ENCODE measurements around the gene CCDC110. TPM values are rescaled to one million over a fixed set of nuclear protein-coding genes. Genes with fewer than 3 reads are reported as not detected.

The CCDC110 gene
- total RNA-seq, 4 donors from 2014 or later = 2.9 to 6.3 (median 4.4) TPM

DNA sequence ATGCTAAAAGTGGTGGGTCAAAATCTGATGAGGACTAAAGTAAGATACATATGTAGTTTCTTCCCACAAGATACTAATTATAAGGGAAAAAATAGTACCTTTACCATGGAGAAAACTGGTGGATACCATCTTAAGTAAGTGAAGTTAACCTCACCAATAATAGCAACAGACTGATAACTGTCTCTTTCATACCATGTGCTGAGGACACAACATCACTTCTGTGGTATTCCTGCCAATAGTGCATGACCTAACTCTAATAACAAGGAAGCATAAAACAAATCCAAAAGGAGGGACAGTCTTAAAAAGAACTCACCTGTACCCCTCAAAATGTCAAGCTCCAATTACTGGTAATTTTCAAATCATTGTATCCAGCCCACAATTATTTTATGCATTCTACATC, 54.6 kb downstream of the CCDC110 start:
- Histone ChIP-seq H3K27ac (replicated peaks in 1 of 4) (no peak overlapping the region), H3K27me3 (no peaks in the 10 kb centered on the region), H3K9me3 (no peaks in the 10 kb centered on the region), H3K4me1 (peaks cover 6 to 16% (median 13%) of the 10 kb centered on the region in 4 donors), H3K4me3 (no peak overlapping the region), H3K36me3 (peaks cover 13 to 71% (median 56%) of the 10 kb centered on the region in 4 donors)
- TF ChIP-seq, protein P1, sequence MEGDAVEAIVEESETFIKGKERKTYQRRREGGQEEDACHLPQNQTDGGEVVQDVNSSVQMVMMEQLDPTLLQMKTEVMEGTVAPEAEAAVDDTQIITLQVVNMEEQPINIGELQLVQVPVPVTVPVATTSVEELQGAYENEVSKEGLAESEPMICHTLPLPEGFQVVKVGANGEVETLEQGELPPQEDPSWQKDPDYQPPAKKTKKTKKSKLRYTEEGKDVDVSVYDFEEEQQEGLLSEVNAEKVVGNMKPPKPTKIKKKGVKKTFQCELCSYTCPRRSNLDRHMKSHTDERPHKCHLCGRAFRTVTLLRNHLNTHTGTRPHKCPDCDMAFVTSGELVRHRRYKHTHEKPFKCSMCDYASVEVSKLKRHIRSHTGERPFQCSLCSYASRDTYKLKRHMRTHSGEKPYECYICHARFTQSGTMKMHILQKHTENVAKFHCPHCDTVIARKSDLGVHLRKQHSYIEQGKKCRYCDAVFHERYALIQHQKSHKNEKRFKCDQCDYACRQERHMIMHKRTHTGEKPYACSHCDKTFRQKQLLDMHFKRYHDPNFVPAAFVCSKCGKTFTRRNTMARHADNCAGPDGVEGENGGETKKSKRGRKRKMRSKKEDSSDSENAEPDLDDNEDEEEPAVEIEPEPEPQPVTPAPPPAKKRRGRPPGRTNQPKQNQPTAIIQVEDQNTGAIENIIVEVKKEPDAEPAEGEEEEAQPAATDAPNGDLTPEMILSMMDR (IDR thresholded peaks at IDR 0.05) = no peak
- TF ChIP-seq EP300 (IDR thresholded peaks at IDR 0.05) (no peak), POLR2A (IDR thresholded peaks at IDR 0.05; ENCODE audit: low read depth) (no peak), POLR2AphosphoS5 (IDR thresholded peaks at IDR 0.05) (no peak)
- intact Hi-C loops (cut with DNase I) = no loop called here
- no peak for DNase-seq (ENCODE audit: extremely low spot score)

DNA sequence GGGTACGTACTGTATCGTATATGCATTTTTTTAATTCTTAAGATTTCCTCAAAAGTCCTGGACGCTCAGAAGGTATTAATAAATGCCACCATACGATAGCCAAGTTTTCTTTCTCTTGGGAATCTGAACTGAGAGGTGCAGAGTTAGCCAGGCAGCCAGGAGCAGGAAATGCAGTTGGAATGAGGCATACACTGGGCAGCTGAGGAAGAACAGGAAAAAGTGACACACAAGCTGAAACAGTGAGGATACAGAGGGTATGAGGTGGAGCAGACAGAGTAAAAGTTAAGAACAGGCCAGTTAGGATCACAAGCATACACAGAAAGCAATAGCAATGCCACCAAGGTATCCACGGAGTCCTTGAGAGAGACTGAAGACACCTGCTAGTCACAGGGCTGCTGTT, 59.1 kb downstream of the CCDC110 start:
- 81% methylated on average over 5 of the region's 5 CpGs for WGBS
- no peak overlapping the region for H3K27ac ChIP-seq (replicated peaks in 1 of 4)
- no peaks in the 10 kb centered on the region for H3K9me3 ChIP-seq
- TF ChIP-seq POLR2AphosphoS5 (IDR thresholded peaks at IDR 0.05) = no peak
- TF ChIP-seq, protein P1 (IDR thresholded peaks at IDR 0.05) = no peak
- TF ChIP-seq POLR2A (IDR thresholded peaks at IDR 0.05; ENCODE audit: low read depth) = no peak
- no peak for TF ChIP-seq EP300 (IDR thresholded peaks at IDR 0.05)
- H3K36me3 ChIP-seq = peaks cover 11 to 87% (median 57%) of the 10 kb centered on the region in 4 donors
- no peak overlapping the region for H3K4me3 ChIP-seq
- H3K27me3 ChIP-seq = no peaks in the 10 kb centered on the region
- intact Hi-C loops (cut with DNase I) = no loop called here
- DNase-seq (ENCODE audit: extremely low spot score) = no peak
- H3K4me1 ChIP-seq = no peaks in the 10 kb centered on the region

DNA sequence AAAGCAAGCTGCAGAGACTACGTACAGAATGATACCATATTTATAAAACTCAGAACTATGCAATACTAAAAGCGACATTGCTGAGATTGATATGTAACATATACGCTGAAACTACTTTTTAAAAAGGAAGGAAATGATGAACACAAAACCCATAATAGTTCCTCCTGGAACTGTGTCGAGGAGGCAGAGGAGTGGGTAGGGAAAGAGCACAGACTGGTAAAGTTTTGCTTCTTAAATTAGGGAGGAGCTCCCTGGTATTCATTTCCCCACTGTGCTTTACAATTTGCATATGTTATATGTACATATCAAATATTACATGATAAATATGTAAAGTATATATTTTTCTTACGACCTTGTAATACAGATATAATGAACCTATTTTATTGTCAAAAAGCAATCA, 59.7 kb downstream of the CCDC110 start:
- intact Hi-C loops (cut with DNase I) = no loop called here
- Histone ChIP-seq H3K4me3 (no peak overlapping the region), H3K27ac (replicated peaks in 1 of 4) (no peak overlapping the region), H3K9me3 (no peaks in the 10 kb centered on the region), H3K36me3 (peaks cover 11 to 82% (median 53%) of the 10 kb centered on the region in 4 donors), H3K4me1 (no peaks in the 10 kb centered on the region), H3K27me3 (no peaks in the 10 kb centered on the region)
- 73% methylated on average over 5 of the region's 5 CpGs for WGBS
- no peak for TF ChIP-seq EP300 (IDR thresholded peaks at IDR 0.05)
- no peak for DNase-seq (ENCODE audit: extremely low spot score)

DNA sequence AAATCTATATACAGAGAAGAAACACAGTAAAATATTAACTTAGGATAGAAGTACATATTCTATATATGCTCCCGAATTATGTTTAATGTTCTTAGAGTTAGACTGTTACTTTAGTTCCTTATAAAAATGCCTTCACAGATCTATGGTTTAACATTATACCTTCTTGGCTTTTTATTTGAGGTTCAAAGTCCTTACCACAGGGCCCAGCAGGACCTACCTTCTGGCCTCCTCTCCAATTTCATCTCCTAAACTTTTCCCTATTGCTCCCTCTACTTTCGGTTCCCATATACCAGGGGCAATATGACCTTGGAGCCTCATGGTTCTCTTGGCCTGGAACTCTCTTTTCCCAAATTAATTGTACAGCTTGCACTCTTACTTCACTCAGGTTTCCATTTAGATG, 63.1 kb downstream of the CCDC110 start:
- TF ChIP-seq, protein P1 (IDR thresholded peaks at IDR 0.05) = no peak
- TF ChIP-seq POLR2A (IDR thresholded peaks at IDR 0.05; ENCODE audit: low read depth) (no peak), POLR2AphosphoS5 (IDR thresholded peaks at IDR 0.05) (no peak), EP300 (IDR thresholded peaks at IDR 0.05) (no peak)
- H3K27ac ChIP-seq (replicated peaks in 1 of 4) = no peak overlapping the region
- no peaks in the 10 kb centered on the region for H3K4me1 ChIP-seq
- 100% methylated on average over 2 of the region's 2 CpGs for WGBS
- DNase-seq (ENCODE audit: extremely low spot score) = no peak
- H3K36me3 ChIP-seq = peaks cover 11 to 80% (median 58%) of the 10 kb centered on the region in 4 donors
- H3K9me3 ChIP-seq = no peaks in the 10 kb centered on the region
- intact Hi-C loops (cut with DNase I) = no loop called here
- H3K27me3 ChIP-seq = no peaks in the 10 kb centered on the region
- H3K4me3 ChIP-seq = no peak overlapping the region

DNA sequence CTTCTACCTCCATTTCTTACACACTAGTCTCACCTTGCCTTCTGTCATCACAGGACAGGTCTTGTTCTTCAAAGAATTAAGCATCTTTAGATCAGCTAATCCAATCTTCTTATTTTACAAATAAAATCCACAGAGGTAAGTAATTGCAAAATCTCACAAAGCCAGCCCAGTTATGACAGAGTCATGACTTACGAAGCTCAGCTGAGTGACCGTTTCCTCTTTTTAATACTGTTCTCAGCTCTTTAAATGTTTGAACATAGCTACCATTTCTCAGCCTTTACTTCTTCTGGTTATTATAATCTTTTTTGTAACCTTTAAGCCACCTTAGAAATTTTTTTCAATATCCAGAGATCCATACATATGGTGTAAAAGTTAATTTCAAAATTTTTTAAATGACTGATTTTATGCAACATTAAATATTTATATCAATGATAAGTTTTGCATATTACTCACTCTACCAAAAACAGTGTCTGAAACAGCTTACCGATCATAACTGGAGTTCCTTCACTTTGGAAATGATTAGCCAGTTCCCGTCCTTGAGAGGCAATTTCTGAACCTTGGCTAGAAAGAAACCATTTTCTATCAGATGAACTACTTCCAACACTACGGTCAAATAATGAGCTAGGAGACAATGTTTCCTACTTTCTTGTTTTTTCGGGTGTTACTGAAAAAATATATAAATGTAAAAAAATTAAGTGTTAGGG, 66.1 kb downstream of the CCDC110 start:
- no peak for TF ChIP-seq POLR2AphosphoS5 (IDR thresholded peaks at IDR 0.05)
- no peak for TF ChIP-seq EP300 (IDR thresholded peaks at IDR 0.05)
- TF ChIP-seq, protein P1 (IDR thresholded peaks at IDR 0.05) = no peak
- TF ChIP-seq POLR2A (IDR thresholded peaks at IDR 0.05; ENCODE audit: low read depth) = no peak
- peaks cover 18 to 87% (median 61%) of the 10 kb centered on the region in 4 donors for H3K36me3 ChIP-seq
- H3K4me1 ChIP-seq = peaks cover 0 to 1% (median 0%) of the 10 kb centered on the region in 4 donors
- DNase-seq (ENCODE audit: extremely low spot score) = no peak
- no peak overlapping the region for H3K4me3 ChIP-seq
- H3K27me3 ChIP-seq = no peaks in the 10 kb centered on the region
- no peak overlapping the region for H3K27ac ChIP-seq (replicated peaks in 1 of 4)
- no peaks in the 10 kb centered on the region for H3K9me3 ChIP-seq
- intact Hi-C loops (cut with DNase I) = no loop called here
- WGBS = 91% methylated on average over 6 of the region's 6 CpGs

All from esophagus muscularis mucosa (tissue), 4 donors.